Smooth muscle cell (in vitro differentiated cells): Measurements from ENCODE around the gene TAOK2. TPM values are rescaled to one million over a fixed set of nuclear protein-coding genes. Genes with fewer than 3 reads are reported as not detected.
"Not testable (repeated sequence)": the region's sequence is repeated elsewhere in the genome, so short reads cannot be mapped to it uniquely, and the experiment has no call there.

Experiments
- DNase-seq: peaks from one replicate; lab custom pipeline; 2025; ENCODE audit not compliant: unreplicated experiment; lab: John Stamatoyannopoulos, UW
- H2AFZ ChIP-seq: fragments of 200-600 bp; sonication (generic); 2 replicates; pipeline ENCODE4 v1.6.0; 2016; ENCODE audit warnings: antibody characterized with exemption, low read depth, mild to moderate bottlenecking
- H3F3A ChIP-seq: fragments of 200-600 bp; sonication (generic); 2 replicates; pipeline ENCODE4 v1.6.0; 2017; ENCODE audit warnings: antibody characterized with exemption, low read depth
- H3K27ac ChIP-seq: fragments of 200-600 bp; sonication (generic); 2 replicates; pipeline ENCODE4 v1.5.1; 2016; ENCODE audit warnings: low read depth, mild to moderate bottlenecking
- H3K27me3 ChIP-seq: fragments of 200-600 bp; sonication (generic); 2 replicates; pipeline ENCODE4 v1.6.1; 2016; ENCODE audit warnings: low read depth, mild to moderate bottlenecking
- H3K36me3 ChIP-seq: fragments of 200-600 bp; sonication (generic); 2 replicates; pipeline ENCODE4 v1.5.1; 2016; ENCODE audit warnings: low read depth
- H3K4me1 ChIP-seq: fragments of 200-600 bp; sonication (generic); 2 replicates; pipeline ENCODE4 v1.5.1; 2016; ENCODE audit warnings: low read depth
- H3K4me2 ChIP-seq: fragments of 200-600 bp; sonication (generic); 2 replicates; pipeline ENCODE4 v1.6.0; 2016; ENCODE audit warnings: mild to moderate bottlenecking
- H3K4me3 ChIP-seq: fragments of 200-600 bp; sonication (generic); 2 replicates; pipeline ENCODE4 v1.5.1; 2016; ENCODE audit warnings: mild to moderate bottlenecking
- H3K79me2 ChIP-seq: fragments of 200-600 bp; sonication (generic); 2 replicates; pipeline ENCODE4 v1.6.0; 2016; ENCODE audit warnings: low read depth, mild to moderate bottlenecking
- H3K9ac ChIP-seq: fragments of 200-600 bp; sonication (generic); 2 replicates; pipeline ENCODE4 v1.6.0; 2016; ENCODE audit warnings: low read depth
- H3K9me3 ChIP-seq: fragments of 200-600 bp; sonication (generic); replicated peaks from 2 replicates; pipeline ENCODE4 v1.5.1; 2016; ENCODE audit warnings: low read depth
- H4K20me1 ChIP-seq: fragments of 200-600 bp; sonication (generic); 2 replicates; pipeline ENCODE4 v1.6.0; 2016; ENCODE audit warnings: low read depth
- CTCF ChIP-seq: fragments of 200-600 bp; sonication (generic); IDR thresholded peaks from 2 replicates; pipeline ENCODE4 v1.5.1; 2017; ENCODE audit warnings: borderline replicate concordance, mild to moderate bottlenecking, antibody characterized with exemption; ENCODE audit not compliant: insufficient read depth, poor library complexity, severe bottlenecking
- WGBS: methylation state at CpG from one replicate; pipeline ENCODE4 v1.1.7; 2016; ENCODE audit warnings: low lambda C conversion rate; 5-methylcytosine and 5-hydroxymethylcytosine counted together
- polyA plus RNA-seq: library from polyadenylated mRNA; unstranded; fragments of >200 nt; fragmentation: Nextera tagmentation; extraction: Ambion mirVana; gene quantifications from 2 replicates; pipeline ENCODE4 v1.2.1, GENCODE V29; 2016
- total RNA-seq: library from RNA; depleted of rRNA; stranded (reverse); fragments of >200 nt; gene quantifications from 2 replicates; pipeline ENCODE4 v1.2.3, GENCODE V29; 2014

Gene TAOK2
- total and polyA plus RNA-seq, 2 experiments from 2014 or later: 26.0 to 26.2 TPM

DNA sequence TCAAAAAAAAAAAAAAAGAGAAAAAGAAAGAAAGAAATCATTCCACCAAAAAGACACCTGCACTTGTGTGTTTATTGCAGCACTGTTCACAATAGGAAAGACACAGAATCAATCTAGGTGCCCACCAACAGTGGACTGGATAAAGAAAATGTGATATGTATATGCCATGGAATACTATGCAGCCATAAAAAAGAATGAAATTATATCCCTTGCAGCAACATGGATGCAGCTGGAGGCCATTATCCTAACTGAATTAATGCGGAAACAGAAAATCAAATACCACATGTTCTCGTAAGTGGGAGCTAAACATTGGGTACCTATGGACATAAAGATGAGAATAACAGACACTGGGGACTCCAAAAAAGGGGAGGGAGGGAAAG, 43.6 kb downstream of the TAOK2 start:
- TF ChIP-seq CTCF: no peak
- no peak overlapping the region for H3K9ac ChIP-seq
- no peak for DNase-seq
- no peaks in the 10 kb centered on the region for H3K9me3 ChIP-seq
- H3K79me2 ChIP-seq: no peaks in the 10 kb centered on the region
- H3K4me3 ChIP-seq: no peak overlapping the region
- no peak overlapping the region for H3K27ac ChIP-seq
- H3K4me1 ChIP-seq: no peaks in the 10 kb centered on the region
- WGBS: 98% methylated on average over 2 of the region's 2 CpGs
- peaks cover under 1% of the 10 kb centered on the region for H3K27me3 ChIP-seq
- no peak overlapping the region for H2AFZ ChIP-seq
- no peaks in the 10 kb centered on the region for H4K20me1 ChIP-seq
- H3K4me2 ChIP-seq: no peak overlapping the region
- H3F3A ChIP-seq: no peaks in the 10 kb centered on the region
- no peaks in the 10 kb centered on the region for H3K36me3 ChIP-seq

GRCh38 chr16:30017937-30018336, 44.3 kb downstream of the TAOK2 start:
- H3K4me2 ChIP-seq, H4K20me1 ChIP-seq, H3K79me2 ChIP-seq, H2AFZ ChIP-seq, H3F3A ChIP-seq, H3K4me3 ChIP-seq, H3K4me1 ChIP-seq, H3K27ac ChIP-seq, H3K9ac ChIP-seq, H3K36me3 ChIP-seq, H3K27me3 ChIP-seq, H3K9me3 ChIP-seq, DNase-seq: not testable (repeated sequence)
- 90% methylated on average over 4 of the region's 4 CpGs for WGBS

GRCh38 chr16:30018731-30019158, 45.1 kb downstream of the TAOK2 start:
- WGBS: 60% methylated on average over 4 of the region's 4 CpGs
- Histone ChIP-seq H3K4me3 (no peak overlapping the region), H3K27ac (no peak overlapping the region), H3K9ac (no peak overlapping the region), H3K79me2 (no peaks in the 10 kb centered on the region), H3F3A (no peaks in the 10 kb centered on the region), H3K4me2 (no peak overlapping the region), H3K36me3 (no peaks in the 10 kb centered on the region), H4K20me1 (no peaks in the 10 kb centered on the region), H3K4me1 (no peaks in the 10 kb centered on the region), H3K9me3 (no peaks in the 10 kb centered on the region), H3K27me3 (no peaks in the 10 kb centered on the region), H2AFZ (no peak overlapping the region)
- no peak for TF ChIP-seq CTCF
- DNase-seq: no peak

DNA sequence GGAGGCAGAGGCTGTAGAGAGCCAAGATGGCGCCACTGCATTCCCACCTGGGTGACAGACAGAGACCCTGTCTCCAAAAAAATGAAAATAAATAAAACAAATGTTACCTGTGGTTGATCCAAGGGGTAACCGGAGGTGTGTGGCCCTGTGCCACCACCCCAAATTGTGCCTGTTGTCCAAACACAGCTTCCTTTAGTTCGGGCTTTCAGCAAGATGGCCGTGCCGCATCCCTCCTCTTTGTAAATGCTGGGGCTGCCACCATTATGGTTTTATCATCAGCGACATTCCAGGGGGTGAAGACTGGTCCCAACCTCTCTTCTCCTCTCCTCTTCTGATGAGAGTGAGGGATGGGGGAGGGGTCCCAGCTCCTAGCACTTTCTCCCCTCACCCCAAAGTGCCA, 49.2 kb downstream of the TAOK2 start, which contains the start of gene C16orf92:
Gene C16orf92, plus strand, starts transcription at position 312 of the 400 bp plus-strand sequence. CDS start 143 bp downstream, outside the sequence.
- TF ChIP-seq CTCF: no peak
- Histone ChIP-seq H3K9ac (no peak within 1 kb of the TSS), H3F3A (no peaks in the 10 kb centered on the region), H3K4me3 (no peak within 1 kb of the TSS), H3K36me3 (no peaks in the 10 kb centered on the region), H4K20me1 (no peaks in the 10 kb centered on the region), H3K79me2 (no peaks in the 10 kb centered on the region), H3K27ac (no peak within 1 kb of the TSS), H2AFZ (no peak within 1 kb of the TSS), H3K9me3 (no peaks in the 10 kb centered on the region), H3K27me3 (peaks cover 8% of the 10 kb centered on the region), H3K4me2 (no peak within 1 kb of the TSS), H3K4me1 (no peaks in the 10 kb centered on the region)
- no peak for DNase-seq
- WGBS: 90% methylated on average over 6 of the region's 6 CpGs
